Limb (tissue), 2 donors: ENCODE data around the gene EPB41L3.
A peak's percentile ranks its signal among the peaks of the same experiment; 100 is the strongest.
"Not testable (repeated sequence)": the region's sequence is repeated elsewhere in the genome, so short reads cannot be mapped to it uniquely, and the experiment has no call there.

Experiments
- DNase-seq, 2 donors: peaks; one replicate each; pipeline ENCODE4 v3.0.0-alpha.2; 2016; ENCODE audit errors: extremely low spot score in 2 of 2

EPB41L3 gene

GRCh38 chr18:5543773-5544389 lies at the start of gene EPB41L3:
Gene EPB41L3, minus strand, starts transcription at chr18:5543997. Its CDS starts 54,814 bp downstream, at chr18:5489183.
- peak; percentile 47 to 79 for DNase-seq

- no peak for DNase-seq
These were observed 44.7 kb upstream of the EPB41L3 start for GRCh38 chr18:5588529-5588928.

GRCh38 chr18:5585653-5586052 lies 41.9 kb upstream of the EPB41L3 start:
- DNase-seq = no peak

- no peak for DNase-seq
These were observed 41.1 kb upstream of the EPB41L3 start for GRCh38 chr18:5584746-5585417.

- DNase-seq = no peak
These were observed 39.3 kb upstream of the EPB41L3 start for GRCh38 chr18:5582849-5583681.

GRCh38 chr18:5582076-5582475 lies 38.3 kb upstream of the EPB41L3 start:
- no peak for DNase-seq

GRCh38 chr18:5574843-5575242 lies 31.0 kb upstream of the EPB41L3 start:
- DNase-seq = no peak

GRCh38 chr18:5571666-5572065 lies 27.9 kb upstream of the EPB41L3 start:
- peak in 1 of 2 donors; percentile 63 for DNase-seq

GRCh38 chr18:5570613-5571012 lies 26.8 kb upstream of the EPB41L3 start:
- DNase-seq = not testable (repeated sequence)

- DNase-seq = no peak
These were observed 24.6 kb upstream of the EPB41L3 start for GRCh38 chr18:5568416-5568815.

- DNase-seq = no peak
These were observed 15.1 kb upstream of the EPB41L3 start for GRCh38 chr18:5558851-5559250.

GRCh38 chr18:5556310-5556974 lies 12.6 kb upstream of the EPB41L3 start:
- no peak for DNase-seq

GRCh38 chr18:5554629-5555028 lies 10.8 kb upstream of the EPB41L3 start:
- DNase-seq = no peak

GRCh38 chr18:5546660-5547059 lies 2.9 kb upstream of the EPB41L3 start:
- DNase-seq = peak in 1 of 2 donors; percentile 40

- DNase-seq = peak in 1 of 2 donors; percentile 75
These were observed 639 bp downstream of the EPB41L3 start for GRCh38 chr18:5543036-5543680.

- peak; percentile 68 for DNase-seq
These were observed 1.2 kb downstream of the EPB41L3 start for GRCh38 chr18:5542515-5543035.

- no peak for DNase-seq
These were observed 2.2 kb downstream of the EPB41L3 start for GRCh38 chr18:5541644-5542043.

- DNase-seq = no peak
These were observed 4.4 kb downstream of the EPB41L3 start for GRCh38 chr18:5539391-5539790.

GRCh38 chr18:5538544-5538943 lies 5.3 kb downstream of the EPB41L3 start:
- DNase-seq = no peak

- DNase-seq = no peak
These were observed 5.9 kb downstream of the EPB41L3 start for GRCh38 chr18:5537860-5538259.

- DNase-seq = no peak
These were observed 9.0 kb downstream of the EPB41L3 start for GRCh38 chr18:5534845-5535244.
